Hepatocyte (in vitro differentiated cells): Measurements from ENCODE around the gene ATP1A2. TPM values are rescaled to one million over a fixed set of nuclear protein-coding genes. Genes with fewer than 3 reads are reported as not detected.

ENCODE experiments used
- DNase-seq: peaks from one replicate; pipeline ENCODE4 v3.0.0-alpha.2; 2016; ENCODE audit warnings: low spot score
- H2AFZ ChIP-seq: fragments of 200-600 bp; sonication (generic); 2 replicates; pipeline ENCODE4 v1.6.0; 2016; ENCODE audit warnings: antibody characterized with exemption, mild to moderate bottlenecking
- H3K27ac ChIP-seq: fragments of 200-600 bp; sonication (generic); 2 replicates; pipeline ENCODE4 v1.5.1; 2016; ENCODE audit warnings: mild to moderate bottlenecking
- H3K27me3 ChIP-seq: fragments of 200-600 bp; sonication (generic); 2 replicates; pipeline ENCODE4 v1.6.1; 2016
- H3K36me3 ChIP-seq: fragments of 200-600 bp; sonication (generic); replicated peaks from 2 replicates; pipeline ENCODE4 v1.5.1; 2016; ENCODE audit warnings: low read depth; ENCODE audit not compliant: insufficient read depth
- H3K4me1 ChIP-seq: fragments of 200-600 bp; sonication (generic); 2 replicates; pipeline ENCODE4 v1.5.1; 2016; ENCODE audit warnings: mild to moderate bottlenecking, moderate library complexity; ENCODE audit not compliant: insufficient read depth
- H3K4me2 ChIP-seq: fragments of 200-600 bp; sonication (generic); 2 replicates; pipeline ENCODE4 v1.6.0; 2016
- H3K4me3 ChIP-seq: fragments of 200-600 bp; sonication (generic); 2 replicates; pipeline ENCODE4 v1.5.1; 2016; ENCODE audit warnings: mild to moderate bottlenecking
- H3K79me2 ChIP-seq: fragments of 200-600 bp; sonication (generic); 2 replicates; pipeline ENCODE4 v1.6.0; 2017; ENCODE audit warnings: mild to moderate bottlenecking
- H3K9me2 ChIP-seq: fragments of 200-600 bp; sonication (generic); replicated peaks from 2 replicates; pipeline ENCODE4 v1.6.0; 2017; ENCODE audit warnings: mild to moderate bottlenecking; ENCODE audit not compliant: insufficient read depth
- H3K9me3 ChIP-seq: fragments of 200-600 bp; sonication (generic); 2 replicates; pipeline ENCODE4 v1.5.1; 2016; ENCODE audit warnings: low read depth, mild to moderate bottlenecking
- H4K20me1 ChIP-seq: fragments of 200-600 bp; sonication (generic); 2 replicates; pipeline ENCODE4 v1.6.0; 2016; ENCODE audit warnings: mild to moderate bottlenecking; ENCODE audit not compliant: insufficient read depth, poor library complexity, severe bottlenecking
- CTCF ChIP-seq: fragments of 200-600 bp; sonication (generic); IDR thresholded peaks from 2 replicates; pipeline ENCODE4 v1.5.1; 2016; ENCODE audit warnings: antibody characterized with exemption, mild to moderate bottlenecking; ENCODE audit not compliant: poor library complexity
- EZH2 ChIP-seq: fragments of 200-600 bp; sonication (generic); IDR thresholded peaks from 2 replicates; pipeline ENCODE4 v1.6.1; 2016; ENCODE audit warnings: antibody characterized with exemption, mild to moderate bottlenecking, borderline replicate concordance
- EZH2phosphoT487 ChIP-seq: fragments of 200-600 bp; sonication (generic); IDR thresholded peaks from one replicate; pipeline ENCODE4 v1.6.1; 2018; ENCODE audit warnings: antibody characterized with exemption, mild to moderate bottlenecking, low read depth, moderate library complexity; ENCODE audit not compliant: unreplicated experiment, severe bottlenecking
- WGBS: methylation state at CpG from one replicate; pipeline ENCODE4 v1.1.6; 2016; ENCODE audit warnings: low lambda C conversion rate; ENCODE audit errors: missing lambda C conversion rate; 5-methylcytosine and 5-hydroxymethylcytosine counted together
- polyA plus RNA-seq: library from polyadenylated mRNA; unstranded; fragments of >200 nt; fragmentation: Nextera tagmentation; extraction: Ambion mirVana; gene quantifications from 2 replicates; pipeline ENCODE4 v1.2.1, GENCODE V29; 2016
- total RNA-seq: library from RNA; depleted of rRNA; stranded (reverse); fragments of >200 nt; gene quantifications from 2 replicates; pipeline ENCODE4 v1.2.3, GENCODE V29; 2014

Gene ATP1A2
- total and polyA plus RNA-seq, 2 experiments from 2014 or later, result 1.5 to 2.9 TPM

- no peaks in the 10 kb centered on the region for H3K27me3 ChIP-seq
- no peak overlapping the region for H3K27ac ChIP-seq
- no peak for DNase-seq
- no peaks in the 10 kb centered on the region for H3K36me3 ChIP-seq
- H2AFZ ChIP-seq, result no peak overlapping the region
- H3K9me2 ChIP-seq, result no peaks in the 10 kb centered on the region
- H3K79me2 ChIP-seq, result no peaks in the 10 kb centered on the region
- no peaks in the 10 kb centered on the region for H4K20me1 ChIP-seq
- H3K9me3 ChIP-seq, result no peaks in the 10 kb centered on the region
- H3K4me2 ChIP-seq, result no peak overlapping the region
- TF ChIP-seq EZH2 (no peak), CTCF (no peak), EZH2phosphoT487 (no peak)
- WGBS, result 97% methylated on average over 3 of the region's 3 CpGs
- H3K4me3 ChIP-seq, result no peak overlapping the region
- H3K4me1 ChIP-seq, result peaks cover 35% of the 10 kb centered on the region
These were observed 3.4 kb downstream of the ATP1A2 start for GRCh38 chr1:160118928-160119327.

- no peaks in the 10 kb centered on the region for H3K27me3 ChIP-seq
- no peak for DNase-seq
- no peaks in the 10 kb centered on the region for H4K20me1 ChIP-seq
- no peaks in the 10 kb centered on the region for H3K36me3 ChIP-seq
- no peak for TF ChIP-seq EZH2
- TF ChIP-seq EZH2phosphoT487, result no peak
- TF ChIP-seq CTCF, result no peak
- H3K4me2 ChIP-seq, result no peak overlapping the region
- WGBS, result 78% methylated on average over 5 of the region's 5 CpGs
- no peaks in the 10 kb centered on the region for H3K9me3 ChIP-seq
- H3K9me2 ChIP-seq, result no peaks in the 10 kb centered on the region
- H3K27ac ChIP-seq, result no peak overlapping the region
- no peaks in the 10 kb centered on the region for H3K79me2 ChIP-seq
- peaks cover 26% of the 10 kb centered on the region for H3K4me1 ChIP-seq
- no peak overlapping the region for H2AFZ ChIP-seq
- H3K4me3 ChIP-seq, result no peak overlapping the region
These were observed 5.2 kb downstream of the ATP1A2 start for GRCh38 chr1:160120797-160121196.

GRCh38 chr1:160121388-160121787 lies 5.8 kb downstream of the ATP1A2 start:
- H3K27me3 ChIP-seq, result no peaks in the 10 kb centered on the region
- TF ChIP-seq EZH2 (no peak), CTCF (no peak), EZH2phosphoT487 (no peak)
- no peak overlapping the region for H3K27ac ChIP-seq
- WGBS, result 65% methylated on average over 1 of the region's 1 CpG
- no peak overlapping the region for H2AFZ ChIP-seq
- peaks cover 26% of the 10 kb centered on the region for H3K4me1 ChIP-seq
- no peak overlapping the region for H3K4me3 ChIP-seq
- no peaks in the 10 kb centered on the region for H3K9me3 ChIP-seq
- no peaks in the 10 kb centered on the region for H3K79me2 ChIP-seq
- H3K4me2 ChIP-seq, result no peak overlapping the region
- H4K20me1 ChIP-seq, result no peaks in the 10 kb centered on the region
- H3K36me3 ChIP-seq, result no peaks in the 10 kb centered on the region
- H3K9me2 ChIP-seq, result no peaks in the 10 kb centered on the region
- no peak for DNase-seq

GRCh38 chr1:160122978-160123495 lies 7.5 kb downstream of the ATP1A2 start:
- Histone ChIP-seq H3K27ac (no peak overlapping the region), H3K4me3 (no peak overlapping the region), H3K9me2 (no peaks in the 10 kb centered on the region), H3K4me1 (peaks cover 12% of the 10 kb centered on the region), H2AFZ (no peak overlapping the region), H3K79me2 (no peaks in the 10 kb centered on the region), H3K27me3 (no peaks in the 10 kb centered on the region), H3K36me3 (no peaks in the 10 kb centered on the region), H3K9me3 (no peaks in the 10 kb centered on the region), H3K4me2 (no peak overlapping the region), H4K20me1 (no peaks in the 10 kb centered on the region)
- TF ChIP-seq EZH2phosphoT487 (no peak), EZH2 (no peak)
- WGBS, result 88% methylated on average over 16 of the region's 16 CpGs
- DNase-seq, result no peak
